Activated T-helper 1 cell treated with Interleukin-2 at 50 U/mL for 16 hours (primary cell): ENCODE results near the gene NXPH3.

ENCODE experiments used
- DNase-seq: peaks from one replicate; pipeline ENCODE4 v3.0.0-alpha.2; 2020; ENCODE audit warnings: low read depth

Gene NXPH3

GRCh38 chr17:49576088-49576916, 631 bp downstream of the NXPH3 start:
- DNase-seq: no peak

DNA sequence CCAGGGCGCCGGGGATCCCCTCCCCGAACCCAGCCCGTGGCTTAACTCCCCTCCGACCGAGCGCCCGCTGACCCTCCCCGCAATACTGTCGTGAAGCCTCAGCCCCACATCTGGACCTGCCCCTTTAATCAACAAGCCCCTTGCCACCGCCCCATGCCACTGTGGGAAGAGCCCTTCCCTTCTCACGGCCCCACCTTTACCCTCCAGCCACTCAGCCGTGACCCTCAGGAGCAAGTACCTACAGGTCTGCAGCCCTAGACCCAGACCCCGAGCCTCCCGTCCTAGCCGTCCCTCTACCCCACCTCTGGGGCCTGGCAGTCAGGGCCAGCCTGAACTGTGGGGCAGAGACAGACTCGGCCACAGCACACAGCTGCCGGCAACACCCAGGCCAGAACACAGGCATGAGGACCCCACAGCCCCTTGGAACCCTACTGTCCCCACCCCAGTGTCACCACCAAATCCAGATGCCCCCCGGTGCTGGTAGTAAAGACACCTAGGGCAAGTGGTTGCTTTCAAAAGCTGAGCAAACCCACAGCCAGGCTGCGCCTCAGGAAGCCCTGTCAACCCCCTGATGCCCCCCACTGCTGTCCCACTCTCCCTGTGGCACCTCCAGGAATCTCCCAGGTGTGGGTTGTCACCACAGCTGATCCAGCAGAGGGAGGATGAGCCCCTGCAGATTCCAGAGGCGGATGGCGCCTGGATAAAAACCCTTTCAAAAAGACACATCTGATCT, 1.4 kb downstream of the NXPH3 start:
- no peak for DNase-seq

DNA sequence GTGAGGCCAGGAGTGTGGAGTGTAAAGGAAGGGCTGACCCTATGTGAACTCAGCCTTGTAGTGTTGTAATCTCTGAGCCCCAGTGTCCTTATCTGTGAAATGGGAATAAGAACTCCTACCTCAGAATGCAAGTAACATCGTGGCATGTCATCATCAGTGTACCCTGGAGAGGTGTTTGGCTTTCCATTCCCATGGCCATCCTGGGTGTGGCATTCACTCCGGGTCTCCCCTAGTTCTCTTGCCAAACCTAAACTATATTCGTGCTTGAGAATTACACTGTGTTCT, 1.9 kb downstream of the NXPH3 start:
- no peak for DNase-seq

GRCh38 chr17:49577963-49578362, 2.3 kb downstream of the NXPH3 start:
- no peak for DNase-seq

GRCh38 chr17:49578414-49578813, 2.7 kb downstream of the NXPH3 start:
- DNase-seq: no peak

- no peak for DNase-seq
These were observed 3.4 kb downstream of the NXPH3 start for GRCh38 chr17:49578952-49579500.

- DNase-seq: no peak
These were observed 3.9 kb downstream of the NXPH3 start for GRCh38 chr17:49579522-49579921.

GRCh38 chr17:49580055-49580721, 4.5 kb downstream of the NXPH3 start:
- no peak for DNase-seq

- DNase-seq: no peak
These were observed 5.4 kb downstream of the NXPH3 start for GRCh38 chr17:49580981-49581647.

DNA sequence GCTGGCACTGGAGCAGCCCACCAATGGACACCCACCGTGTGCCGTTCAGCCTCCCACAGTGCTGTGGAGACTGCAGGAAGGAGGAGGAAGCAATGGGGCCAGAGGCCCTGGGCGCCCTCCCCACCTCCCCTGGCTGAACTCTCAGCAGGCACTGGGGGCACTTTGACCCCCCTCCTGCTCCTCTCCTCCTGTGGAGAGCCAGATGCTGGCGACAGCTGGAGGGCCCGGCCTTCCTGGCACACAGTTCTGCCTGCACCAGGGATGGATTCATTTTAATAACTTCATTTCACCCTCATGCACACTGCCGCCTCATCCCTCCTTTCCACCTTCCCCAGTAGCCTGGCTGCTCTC, 6.0 kb downstream of the NXPH3 start:
- DNase-seq: no peak

DNA sequence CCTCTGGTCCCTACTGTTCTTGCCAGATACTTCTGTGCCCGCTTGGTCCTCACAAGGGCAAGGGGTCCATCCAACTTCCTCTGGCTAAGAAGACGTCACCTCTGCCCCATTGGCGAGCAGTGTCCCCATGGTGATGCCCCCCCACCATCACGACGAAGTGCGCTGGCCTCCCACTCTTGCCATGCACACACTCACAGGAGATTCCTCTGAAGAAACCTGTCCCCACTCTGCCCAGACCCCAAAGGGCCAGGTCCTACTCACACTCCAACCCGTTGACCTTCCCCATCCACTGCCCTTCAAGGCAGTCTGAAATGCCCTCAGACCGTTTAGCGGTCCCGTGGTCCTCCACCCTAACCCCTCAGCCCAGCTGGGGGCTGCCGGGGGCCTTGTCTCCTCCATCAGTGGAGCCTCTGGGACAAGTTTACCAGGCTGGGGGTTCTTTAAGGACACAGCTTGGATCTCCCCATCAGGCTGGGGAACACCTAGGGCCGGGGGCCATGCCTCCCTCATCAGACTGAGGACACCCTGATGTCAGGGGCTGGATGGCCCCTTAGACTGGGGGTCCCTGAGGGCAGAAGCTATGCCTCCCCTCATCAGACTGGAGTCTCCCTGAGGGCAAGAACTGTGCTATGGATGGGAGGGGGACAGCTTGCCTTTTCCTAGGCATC, 6.5 kb downstream of the NXPH3 start:
- DNase-seq: no peak

DNA sequence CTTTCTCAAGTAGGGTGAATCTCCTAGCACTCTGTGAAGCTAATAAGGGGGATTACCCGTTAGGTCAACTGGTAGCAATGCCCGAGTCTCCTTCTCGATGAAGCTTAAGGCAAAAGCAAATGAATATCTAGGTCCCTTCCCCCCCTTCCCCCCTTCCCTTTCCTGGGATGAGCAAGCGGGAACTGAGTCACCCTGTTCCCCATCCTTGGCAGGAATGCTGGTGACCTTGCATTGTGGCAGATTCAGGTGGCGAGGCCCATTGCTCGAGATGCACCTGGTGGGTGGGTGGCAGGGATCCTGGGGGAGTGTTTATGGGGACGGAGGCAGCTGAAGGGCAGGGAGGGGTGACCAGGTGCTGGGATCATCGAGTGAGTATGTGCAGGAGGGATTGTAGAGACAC, 7.1 kb downstream of the NXPH3 start:
- DNase-seq: no peak

DNA sequence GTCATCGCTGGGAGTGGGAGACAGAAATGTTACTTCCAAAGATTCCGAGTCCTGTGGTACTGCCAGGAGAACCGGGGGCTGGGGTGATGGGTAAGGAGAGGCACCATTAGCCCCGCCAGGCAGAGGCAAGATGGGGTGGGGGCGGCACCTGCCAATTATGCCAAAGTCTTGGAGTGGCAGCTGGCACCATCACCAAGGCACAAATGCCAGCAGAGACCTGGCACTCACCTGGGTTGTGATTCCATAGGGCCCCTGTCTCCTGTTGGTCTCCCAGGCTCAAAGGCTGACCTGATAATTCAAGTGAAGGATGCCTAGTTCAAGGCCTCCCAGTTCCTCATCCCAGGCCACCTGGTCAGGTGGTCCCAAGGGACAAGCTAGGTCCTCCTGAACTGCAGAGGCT, 7.6 kb downstream of the NXPH3 start:
- DNase-seq: no peak

DNA sequence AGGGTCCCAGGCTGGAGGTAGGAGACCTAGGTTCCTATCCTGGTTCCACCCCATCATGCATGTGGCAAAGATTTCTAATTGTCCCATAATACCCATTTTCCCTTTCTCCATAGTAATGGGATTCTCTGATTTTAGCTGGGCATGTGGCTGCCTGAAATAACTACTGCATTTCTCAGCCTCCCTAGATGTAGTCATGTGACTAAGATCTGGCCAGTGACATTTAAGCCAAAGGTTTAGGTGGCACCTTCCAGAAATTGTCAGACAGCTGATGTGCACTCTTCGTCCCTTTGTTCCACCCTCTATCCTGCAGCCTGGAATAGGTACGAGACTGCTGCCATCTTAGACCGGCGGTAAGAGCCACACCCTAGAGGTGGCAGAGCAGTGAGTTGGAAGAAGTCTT, 8.2 kb downstream of the NXPH3 start:
- DNase-seq: no peak

GRCh38 chr17:49585422-49586027, 9.9 kb downstream of the NXPH3 start:
- DNase-seq: no peak

- no peak for DNase-seq
These were observed 11.8 kb downstream of the NXPH3 start for GRCh38 chr17:49587366-49588073.

DNA sequence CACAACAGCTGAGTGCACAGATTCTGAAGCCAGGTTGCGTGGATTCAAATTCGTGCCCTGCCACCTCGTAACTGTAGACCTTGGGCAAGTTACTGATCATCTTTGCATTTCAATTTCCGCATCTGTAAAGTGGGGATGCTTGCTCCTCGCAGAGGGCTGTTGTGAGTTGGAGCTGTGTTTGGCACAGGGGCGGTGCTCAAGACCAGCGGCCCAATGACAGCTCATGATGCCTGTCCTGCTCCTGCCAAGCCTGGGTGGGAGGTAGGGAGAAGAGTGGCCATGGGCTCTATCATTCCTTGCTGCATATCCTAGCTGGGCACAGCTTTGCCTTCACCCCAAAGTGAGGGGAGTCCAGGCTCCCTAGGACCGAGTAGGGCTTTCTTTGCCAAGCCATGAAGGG, 12.6 kb downstream of the NXPH3 start:
- no peak for DNase-seq

GRCh38 chr17:49588726-49589576, 13.3 kb downstream of the NXPH3 start:
- no peak for DNase-seq

- DNase-seq: no peak
These were observed 13.9 kb downstream of the NXPH3 start for GRCh38 chr17:49589577-49589927.

GRCh38 chr17:49590874-49591273, 15.2 kb downstream of the NXPH3 start:
- DNase-seq: no peak
